Activated CD4-positive, alpha-beta T cell treated with anti-CD3 and anti-CD28 coated beads, Interleukin-2, Interleukin-6, amounts not matched to agents 100 ng/mL and 50 ng/mL, durations not matched to agents 16 hours and 8 hours (primary cell): ENCODE measurements around the gene JSRP1.

Experiments
- DNase-seq: peaks from one replicate; pipeline ENCODE4 v3.0.0-alpha.2; 2020

JSRP1 gene

DNA sequence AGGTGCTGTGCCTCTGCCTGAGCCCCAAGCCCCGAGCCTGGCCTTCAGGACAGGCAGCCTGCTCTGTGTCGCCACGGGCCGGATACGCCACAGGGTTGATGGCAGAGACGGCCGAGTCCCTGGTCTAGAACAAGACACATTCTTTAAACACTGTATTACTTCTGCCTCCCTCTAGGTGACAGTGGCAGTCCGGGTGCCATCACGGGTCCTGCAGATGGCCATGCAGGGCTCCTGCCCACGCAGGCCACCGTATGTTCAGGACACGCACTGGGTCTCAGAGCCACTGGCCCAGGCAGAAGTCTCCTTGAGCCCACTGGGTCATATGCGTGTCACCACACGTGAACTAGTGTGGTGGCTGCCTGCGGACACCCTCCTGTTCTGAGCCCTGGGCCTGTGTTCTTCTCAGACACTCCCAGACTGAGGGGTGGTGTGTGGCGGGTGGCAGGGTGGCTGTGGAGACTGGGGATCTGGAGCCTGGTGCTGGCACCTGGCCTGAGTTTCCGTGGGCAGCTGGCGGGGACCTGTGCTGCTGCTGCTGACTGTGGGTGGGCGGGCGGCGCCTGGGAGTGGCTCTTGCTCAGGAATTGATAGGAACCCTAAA is 24.5 kb downstream of the JSRP1 start:
- no peak for DNase-seq

GRCh38 chr19:2230807-2231533 is 25.2 kb downstream of the JSRP1 start:
- DNase-seq: no peak

- no peak for DNase-seq
These were observed 26.1 kb downstream of the JSRP1 start for GRCh38 chr19:2230033-2230531.

DNA sequence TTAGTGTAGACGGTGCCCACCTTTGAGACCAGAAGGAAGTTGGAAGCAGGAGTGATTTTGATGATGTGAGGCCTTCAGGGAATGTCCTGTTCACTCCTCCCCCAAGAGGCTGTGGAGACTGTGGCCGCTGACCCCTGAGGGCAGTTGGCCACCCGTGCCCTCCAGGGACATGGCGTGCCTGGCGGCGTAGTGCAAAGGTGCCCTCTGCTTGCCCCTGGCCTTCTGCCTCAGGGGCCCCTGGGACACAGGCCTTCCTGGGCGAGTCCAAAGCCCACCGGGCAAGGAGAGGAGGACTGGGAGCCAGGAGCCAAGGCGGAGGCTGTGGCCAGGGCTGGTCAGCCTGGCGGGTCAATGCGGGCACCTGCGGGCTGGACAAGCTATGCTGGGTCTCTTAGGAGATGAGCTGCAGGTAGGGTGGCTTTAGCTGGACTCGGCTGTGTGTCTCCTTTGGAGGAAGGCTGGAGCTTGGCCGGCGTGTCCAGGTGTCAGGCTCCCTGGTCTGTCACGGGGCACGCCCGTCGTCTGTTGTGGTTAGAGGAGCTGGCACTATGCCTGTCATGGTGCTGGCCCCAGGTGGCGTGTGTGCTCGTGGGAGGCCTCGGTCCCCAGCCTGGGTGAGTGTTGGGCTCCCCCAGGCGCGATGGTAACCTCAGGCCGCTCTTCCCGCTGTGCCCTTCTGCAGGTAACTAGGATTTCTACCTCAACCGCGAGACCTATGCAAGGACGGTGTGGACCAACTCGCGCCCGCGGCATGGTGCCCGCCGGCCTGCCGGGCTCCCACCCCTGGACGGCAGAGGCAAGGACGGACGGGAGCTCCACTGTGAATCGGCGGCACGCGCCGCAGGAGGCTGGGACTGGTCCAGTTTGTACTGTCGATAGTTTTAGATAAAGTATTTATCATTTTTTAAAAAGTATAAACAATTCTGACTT is 26.8 kb downstream of the JSRP1 start:
- no peak for DNase-seq

DNA sequence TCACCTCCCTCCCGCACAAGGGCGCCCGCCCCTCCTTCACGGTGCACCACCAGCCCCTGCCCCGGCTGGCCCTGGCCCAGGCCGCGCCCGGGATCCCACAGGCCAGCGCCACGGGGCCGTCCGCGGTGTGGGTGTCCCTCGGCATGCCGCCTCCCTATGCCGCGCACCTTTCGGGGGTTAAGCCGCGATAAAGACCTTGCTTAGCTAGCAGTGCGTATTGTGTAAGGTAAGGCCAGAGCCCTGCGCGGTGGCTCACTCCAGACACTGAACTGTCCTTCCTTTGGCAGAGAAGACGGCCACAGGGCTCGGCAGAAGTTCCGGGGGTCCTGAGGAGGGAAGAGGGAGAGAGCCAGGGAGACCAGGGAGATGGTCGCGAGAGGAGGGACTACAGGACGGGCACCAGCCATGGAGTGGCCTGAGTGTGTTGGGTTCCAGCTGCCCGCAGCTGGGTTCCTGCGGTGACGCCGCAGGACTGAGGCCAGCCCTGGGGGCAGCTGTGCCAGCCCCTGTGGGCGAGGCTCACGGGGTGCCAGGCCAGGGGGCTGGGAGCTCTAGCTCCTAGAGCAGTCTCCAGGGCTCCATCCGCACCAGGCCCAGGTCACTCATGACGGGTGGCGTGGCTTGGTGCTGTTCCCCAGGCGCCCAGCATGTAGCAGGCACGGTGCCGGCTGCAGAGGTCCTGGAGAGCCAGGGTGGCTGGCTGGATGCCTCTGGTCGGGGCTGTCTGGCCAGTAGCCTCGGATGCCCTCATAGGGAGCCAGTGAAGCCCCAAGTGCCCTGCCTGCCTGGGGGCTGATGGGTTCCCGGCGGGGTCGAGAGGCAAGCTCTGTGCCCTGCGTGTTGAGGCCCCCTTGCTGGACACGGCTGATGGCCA is 27.8 kb downstream of the JSRP1 start:
- DNase-seq: no peak

DNA sequence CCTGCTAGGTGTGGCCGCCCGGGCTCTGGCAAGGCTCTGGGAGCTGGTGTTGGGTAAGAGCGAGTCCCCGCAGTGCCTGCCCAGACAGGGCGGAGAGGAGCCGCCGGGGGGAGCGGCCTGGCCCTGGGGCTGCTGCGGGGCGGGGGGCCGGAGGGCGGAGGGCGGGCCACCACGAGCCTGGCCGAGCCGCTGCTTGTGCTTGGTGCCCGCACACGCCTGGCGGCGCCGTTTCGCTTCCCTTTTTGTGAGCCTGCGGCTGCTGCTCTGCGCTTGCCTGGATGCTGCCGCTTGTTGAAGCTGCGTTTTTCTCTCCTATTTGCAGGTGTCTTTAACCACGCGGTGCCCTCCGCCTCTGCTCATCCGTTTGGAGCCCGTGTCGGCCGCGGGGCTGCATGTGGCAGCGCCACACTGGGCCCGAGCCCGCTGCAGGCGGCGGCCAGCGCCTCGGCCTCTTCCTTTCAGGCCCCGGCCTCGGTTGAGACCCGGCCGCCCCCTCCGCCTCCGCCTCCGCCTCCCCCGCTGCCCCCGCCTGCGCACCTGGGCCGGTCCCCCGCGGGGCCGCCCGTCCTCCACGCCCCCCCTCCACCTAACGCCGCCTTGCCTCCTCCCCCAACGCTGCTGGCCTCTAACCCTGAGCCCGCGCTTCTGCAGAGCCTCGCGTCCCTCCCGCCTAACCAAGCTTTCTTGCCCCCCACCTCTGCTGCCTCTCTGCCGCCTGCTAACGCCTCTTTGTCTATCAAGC is 28.6 kb downstream of the JSRP1 start:
- no peak for DNase-seq

DNA sequence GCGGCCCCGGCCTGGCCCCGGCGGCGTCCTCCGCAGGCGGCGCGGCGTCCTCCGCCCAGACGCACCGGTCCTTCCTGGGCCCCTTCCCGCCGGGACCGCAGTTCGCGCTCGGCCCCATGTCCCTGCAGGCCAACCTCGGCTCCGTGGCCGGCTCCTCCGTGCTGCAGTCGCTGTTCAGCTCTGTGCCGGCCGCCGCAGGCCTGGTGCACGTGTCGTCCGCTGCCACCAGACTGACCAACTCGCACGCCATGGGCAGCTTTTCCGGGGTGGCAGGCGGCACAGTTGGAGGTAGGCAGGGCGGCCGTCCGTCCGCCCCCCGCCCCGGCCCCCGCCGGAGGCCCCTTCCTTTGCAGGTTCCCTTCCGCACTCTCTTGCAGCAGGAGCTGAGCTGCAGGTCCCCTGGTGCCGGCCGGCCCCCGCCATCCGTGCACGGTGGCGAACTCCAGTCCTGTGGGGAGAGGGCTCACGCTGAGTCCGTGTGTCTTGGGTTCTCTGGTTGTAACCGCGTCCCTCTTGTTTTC is 29.3 kb downstream of the JSRP1 start:
- no peak for DNase-seq

- DNase-seq: no peak
These were observed 30.0 kb downstream of the JSRP1 start for GRCh38 chr19:2226051-2226839.

DNA sequence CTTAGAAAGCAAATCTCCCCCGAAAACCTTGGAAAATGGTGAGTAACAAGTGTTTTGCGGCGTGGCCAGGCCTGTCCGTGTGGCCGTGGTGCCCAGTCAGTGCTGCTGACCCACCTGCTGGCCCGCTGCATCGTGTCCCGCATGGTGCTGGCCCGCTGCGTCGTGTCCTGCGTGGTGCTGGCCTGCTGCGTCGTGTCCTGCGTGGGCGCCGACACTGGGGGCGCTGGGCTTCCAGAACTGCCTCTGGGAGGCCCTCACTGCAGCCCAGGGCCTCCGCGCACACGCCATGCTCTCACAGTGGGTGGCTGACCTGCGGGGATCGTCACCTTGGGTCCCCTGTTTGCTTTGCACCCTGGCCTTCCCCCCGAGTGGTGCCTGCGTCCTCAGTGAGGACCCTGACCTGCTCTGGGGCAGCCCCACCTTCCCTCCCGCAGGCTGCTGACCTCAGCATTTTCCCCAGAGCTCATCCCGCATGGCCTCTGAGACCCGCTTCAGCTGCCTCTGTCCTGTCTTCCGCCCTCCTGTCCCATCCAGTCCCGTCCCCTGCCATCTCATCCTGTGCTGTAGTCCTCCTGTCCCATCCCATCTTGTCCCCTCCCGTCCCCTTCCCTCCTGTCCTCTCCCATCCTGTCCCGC is 30.7 kb downstream of the JSRP1 start:
- no peak for DNase-seq

DNA sequence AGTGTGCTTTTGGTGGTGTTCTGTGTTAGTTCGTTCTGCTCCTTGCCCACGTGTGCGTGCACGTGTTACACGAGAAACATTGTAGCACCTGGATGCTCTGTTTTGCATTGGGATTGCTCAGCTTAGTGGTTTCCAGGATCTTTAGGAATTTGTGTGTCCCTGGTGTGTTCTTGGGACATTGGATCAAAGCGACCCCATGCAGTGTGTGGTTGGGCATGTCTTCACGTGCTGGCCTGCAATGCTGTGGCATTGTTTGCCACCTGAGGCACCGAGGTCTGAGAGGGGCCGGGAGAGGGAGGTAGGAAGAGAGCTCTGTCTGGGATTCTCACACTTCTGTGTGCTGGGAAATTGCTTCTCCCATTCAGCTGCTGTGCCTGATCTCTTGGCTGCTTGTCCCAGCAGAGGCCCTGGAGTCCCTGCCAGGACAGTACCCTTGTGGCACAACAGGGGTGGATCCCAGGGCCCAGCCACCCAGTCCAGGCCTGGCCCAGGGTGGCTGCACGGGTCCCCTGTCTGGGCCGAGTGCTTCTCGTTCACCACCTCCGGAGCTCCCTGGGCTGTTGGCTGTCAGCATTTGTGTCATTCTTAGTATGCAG is 31.4 kb downstream of the JSRP1 start:
- no peak for DNase-seq

- DNase-seq: no peak
These were observed 32.3 kb downstream of the JSRP1 start for GRCh38 chr19:2223959-2224358.

DNA sequence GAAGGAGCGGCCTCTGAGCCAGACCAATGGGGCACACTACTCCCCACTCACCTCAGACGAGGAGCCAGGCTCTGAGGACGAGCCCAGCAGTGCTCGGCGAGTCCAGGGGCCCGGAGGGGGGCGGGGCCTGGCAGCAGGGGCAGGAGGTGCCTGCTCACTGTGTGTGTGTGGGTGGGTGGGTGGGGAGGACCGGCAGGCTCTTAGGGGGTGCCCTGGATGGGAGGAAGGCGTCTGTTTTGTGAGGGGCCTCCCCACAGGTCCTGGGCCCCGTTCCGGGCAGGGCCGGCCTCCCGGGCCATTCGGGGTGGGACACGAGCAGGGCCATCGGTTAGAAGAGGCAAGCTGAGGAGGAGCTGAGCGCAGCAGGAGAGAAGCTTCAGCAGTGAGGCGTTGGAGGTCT is 32.8 kb downstream of the JSRP1 start:
- DNase-seq: no peak

- no peak for DNase-seq
These were observed 34.3 kb downstream of the JSRP1 start for GRCh38 chr19:2221918-2222317.

DNA sequence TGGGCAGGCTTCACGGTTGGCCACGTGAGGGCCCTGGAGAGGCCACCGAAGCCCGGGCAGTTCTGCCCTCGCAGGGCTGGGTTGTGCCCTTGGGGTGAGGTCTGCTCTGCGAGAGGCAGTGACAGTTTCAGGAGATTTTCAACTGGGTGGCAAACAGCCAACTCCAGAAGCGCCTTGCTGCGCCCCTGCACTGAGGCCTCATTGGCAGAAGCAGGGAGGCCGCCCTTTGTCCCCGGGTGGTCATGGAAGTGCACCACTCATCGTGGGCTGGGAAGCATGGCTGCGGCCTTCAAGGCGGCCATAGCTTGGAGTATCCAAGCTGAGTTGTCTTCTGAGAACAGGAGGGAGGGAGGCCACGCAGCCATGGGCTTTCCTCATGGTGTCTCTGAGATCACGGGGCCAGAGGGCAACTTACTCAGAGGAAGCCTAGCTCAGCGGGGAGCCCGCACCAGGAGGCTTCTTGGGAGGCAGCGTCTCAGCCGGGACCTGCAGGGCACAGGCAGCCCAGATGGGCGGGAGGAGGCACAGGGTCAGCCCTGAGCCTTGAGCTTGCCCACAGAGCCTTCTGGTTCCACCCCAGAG is 34.9 kb downstream of the JSRP1 start:
- no peak for DNase-seq

- no peak for DNase-seq
These were observed 36.5 kb downstream of the JSRP1 start for GRCh38 chr19:2219726-2220125.

DNA sequence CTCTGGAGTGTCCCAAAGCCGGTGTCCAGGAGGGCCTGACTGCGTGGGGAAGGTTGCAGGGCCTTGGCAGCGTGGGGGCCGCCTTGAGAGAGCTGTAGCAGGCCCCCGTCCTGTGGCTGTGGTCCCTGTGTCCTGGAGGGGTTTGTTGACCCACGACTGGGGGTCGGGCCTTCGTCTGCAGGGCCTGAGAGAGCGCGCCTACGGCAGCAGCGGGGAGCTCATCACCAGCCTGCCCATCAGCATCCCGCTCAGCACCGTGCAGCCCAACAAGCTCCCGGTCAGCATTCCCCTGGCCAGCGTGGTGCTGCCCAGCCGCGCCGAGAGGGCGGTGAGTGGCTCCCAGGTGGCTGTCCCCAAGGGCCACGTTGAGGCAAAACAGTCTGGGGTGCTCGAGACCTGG is 38.6 kb downstream of the JSRP1 start:
- no peak for DNase-seq

GRCh38 chr19:2216361-2217225 is 39.6 kb downstream of the JSRP1 start:
- DNase-seq: no peak

DNA sequence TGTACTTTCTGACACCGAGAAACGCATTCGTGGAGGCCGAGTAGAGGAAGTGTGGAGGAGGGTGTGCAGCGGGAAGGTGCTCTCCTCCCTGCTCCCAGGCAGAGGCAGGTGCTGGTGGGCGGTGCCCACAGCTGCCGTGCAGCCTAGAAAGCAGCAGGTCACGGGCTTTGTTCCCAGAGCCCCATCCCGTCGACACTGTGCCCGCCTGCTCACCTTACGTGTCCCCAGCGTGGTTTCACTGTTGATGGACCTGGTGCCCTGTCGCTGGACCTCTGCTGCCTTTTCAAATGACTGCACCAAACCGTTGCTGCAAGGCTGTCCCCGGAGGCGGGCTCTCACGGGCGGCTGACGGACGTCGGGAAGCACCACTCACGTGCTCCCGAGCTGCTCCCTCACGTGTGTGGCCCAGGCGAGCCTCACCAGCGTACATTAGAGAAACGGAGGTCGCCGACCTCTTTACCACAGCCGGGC is 40.9 kb downstream of the JSRP1 start:
- DNase-seq: peak; percentile 36
